ENCODE measurements around the gene DLGAP1.

The DLGAP1 gene

GRCh38 chr18:3814816-3815215 is 640.3 kb downstream of the DLGAP1 start:
- no peak for TF ChIP-seq JUND (IDR thresholded peaks at IDR 0.05; ENCODE audit: low read depth)
- DNase-seq (ENCODE audit: low read depth in 1 of 2, low spot score in 1 of 2) = no peak
- in situ Hi-C loops (cut with HindIII; ENCODE audit: low pct_unique_long_range_greater_than_20kb, low sequenced_read_pairs) = no loop called here

- no peak for DNase-seq (ENCODE audit: low read depth in 1 of 2, low spot score in 1 of 2)
- in situ Hi-C loops (cut with HindIII; ENCODE audit: low pct_unique_long_range_greater_than_20kb, low sequenced_read_pairs) = no loop called here
Measured at GRCh38 chr18:3810296-3810695, 644.8 kb downstream of the DLGAP1 start.

GRCh38 chr18:3808985-3809780 is 645.9 kb downstream of the DLGAP1 start:
- no peak for DNase-seq (ENCODE audit: low read depth in 1 of 2, low spot score in 1 of 2)
- in situ Hi-C loops (cut with HindIII; ENCODE audit: low pct_unique_long_range_greater_than_20kb, low sequenced_read_pairs) = no loop called here

More at GRCh38 chr18:3810296-3810695, 644.8 kb downstream of the DLGAP1 start:
- TF ChIP-seq JUND (IDR thresholded peaks at IDR 0.05; ENCODE audit: low read depth) = no peak

GRCh38 chr18:3806656-3807055 is 648.5 kb downstream of the DLGAP1 start:
- DNase-seq (ENCODE audit: low read depth in 1 of 2, low spot score in 1 of 2) = no peak
- TF ChIP-seq JUND (IDR thresholded peaks at IDR 0.05; ENCODE audit: low read depth) = no peak
- in situ Hi-C loops (cut with HindIII; ENCODE audit: low pct_unique_long_range_greater_than_20kb, low sequenced_read_pairs) = no loop called here

More at GRCh38 chr18:3808985-3809780, 645.9 kb downstream of the DLGAP1 start:
- TF ChIP-seq JUND (IDR thresholded peaks at IDR 0.05; ENCODE audit: low read depth) = no peak

GRCh38 chr18:3804336-3804735 is 650.8 kb downstream of the DLGAP1 start:
- in situ Hi-C loops (cut with HindIII; ENCODE audit: low pct_unique_long_range_greater_than_20kb, low sequenced_read_pairs) = no loop called here
- TF ChIP-seq JUND (IDR thresholded peaks at IDR 0.05; ENCODE audit: low read depth) = no peak
- DNase-seq (ENCODE audit: low read depth in 1 of 2, low spot score in 1 of 2) = no peak

- TF ChIP-seq JUND (IDR thresholded peaks at IDR 0.05; ENCODE audit: low read depth) = no peak
- no peak for DNase-seq (ENCODE audit: low read depth in 1 of 2, low spot score in 1 of 2)
- in situ Hi-C loops (cut with HindIII; ENCODE audit: low pct_unique_long_range_greater_than_20kb, low sequenced_read_pairs) = no loop called here
Measured at GRCh38 chr18:3803350-3803749, 651.8 kb downstream of the DLGAP1 start.

- DNase-seq (ENCODE audit: low read depth in 1 of 2, low spot score in 1 of 2) = no peak
- in situ Hi-C loops (cut with HindIII; ENCODE audit: low pct_unique_long_range_greater_than_20kb, low sequenced_read_pairs) = no loop called here
Measured at GRCh38 chr18:3799515-3799914, 655.6 kb downstream of the DLGAP1 start.

GRCh38 chr18:3798032-3798431 is 657.1 kb downstream of the DLGAP1 start:
- no peak for DNase-seq (ENCODE audit: low read depth in 1 of 2, low spot score in 1 of 2)
- TF ChIP-seq JUND (IDR thresholded peaks at IDR 0.05; ENCODE audit: low read depth) = no peak
- in situ Hi-C loops (cut with HindIII; ENCODE audit: low pct_unique_long_range_greater_than_20kb, low sequenced_read_pairs) = no loop called here

More at GRCh38 chr18:3799515-3799914, 655.6 kb downstream of the DLGAP1 start:
- TF ChIP-seq JUND (IDR thresholded peaks at IDR 0.05; ENCODE audit: low read depth) = no peak

GRCh38 chr18:3796434-3796833 is 658.7 kb downstream of the DLGAP1 start:
- no peak for DNase-seq (ENCODE audit: low read depth in 1 of 2, low spot score in 1 of 2)
- no peak for TF ChIP-seq JUND (IDR thresholded peaks at IDR 0.05; ENCODE audit: low read depth)
- in situ Hi-C loops (cut with HindIII; ENCODE audit: low pct_unique_long_range_greater_than_20kb, low sequenced_read_pairs) = no loop called here

GRCh38 chr18:3794537-3795348 is 660.4 kb downstream of the DLGAP1 start:
- no peak for TF ChIP-seq JUND (IDR thresholded peaks at IDR 0.05; ENCODE audit: low read depth)
- DNase-seq (ENCODE audit: low read depth in 1 of 2, low spot score in 1 of 2) = no peak
- in situ Hi-C loops (cut with HindIII; ENCODE audit: low pct_unique_long_range_greater_than_20kb, low sequenced_read_pairs) = no loop called here

- TF ChIP-seq JUND (IDR thresholded peaks at IDR 0.05; ENCODE audit: low read depth) = no peak
- in situ Hi-C loops (cut with HindIII; ENCODE audit: low pct_unique_long_range_greater_than_20kb, low sequenced_read_pairs) = no loop called here
- DNase-seq (ENCODE audit: low read depth in 1 of 2, low spot score in 1 of 2) = no peak
Measured at GRCh38 chr18:3793545-3793944, 661.6 kb downstream of the DLGAP1 start.

- no peak for DNase-seq (ENCODE audit: low read depth in 1 of 2, low spot score in 1 of 2)
- no peak for TF ChIP-seq JUND (IDR thresholded peaks at IDR 0.05; ENCODE audit: low read depth)
- in situ Hi-C loops (cut with HindIII; ENCODE audit: low pct_unique_long_range_greater_than_20kb, low sequenced_read_pairs) = no loop called here
Measured at GRCh38 chr18:3793111-3793510, 662.0 kb downstream of the DLGAP1 start.

GRCh38 chr18:3792711-3793110 is 662.4 kb downstream of the DLGAP1 start:
- in situ Hi-C loops (cut with HindIII; ENCODE audit: low pct_unique_long_range_greater_than_20kb, low sequenced_read_pairs) = no loop called here
- TF ChIP-seq JUND (IDR thresholded peaks at IDR 0.05; ENCODE audit: low read depth) = no peak
- DNase-seq (ENCODE audit: low read depth in 1 of 2, low spot score in 1 of 2) = no peak

Measured in T47D (cell line).